ENCODE results near the gene SIRPA. TPM values are rescaled to one million over a fixed set of nuclear protein-coding genes. Genes with fewer than 3 reads are reported as not detected.

Gene SIRPA
- total and polyA plus RNA-seq, 2 of the 8 experiments (the other 6 are each of a cell fraction or from before 2014, with no cell fraction given): 3.9 to 4.3 TPM

GRCh38 chr20:1931830-1932229 lies 36.6 kb downstream of the SIRPA start:
- no peaks in the 10 kb centered on the region for H3K9me3 ChIP-seq (ENCODE audit: insufficient read depth in 2 of 2, low read depth in 1 of 2, low read length in 1 of 2)
- 87% methylated on average over 5 of the region's 5 CpGs; no CpG with 5 or more reads in 1 of the 2 experiments for WGBS, 2 experiments (ENCODE audit: extremely low coverage in 1 of 2, insufficient coverage in 1 of 2, insufficient read length in 1 of 2, insufficient replicate concordance in 2 of 2, low coverage in 1 of 2, low lambda C conversion rate in 2 of 2, missing lambda C conversion rate in 1 of 2)
- H3K18ac ChIP-seq (ENCODE audit: extremely low read depth, low read length): no peak overlapping the region
- no peaks in the 10 kb centered on the region for H4K20me1 ChIP-seq (replicated peaks in 1 of 2; ENCODE audit: control insufficient read depth in 1 of 2, insufficient read depth in 2 of 2, low read length in 2 of 2)
- no peak overlapping the region for H2BK15ac ChIP-seq (ENCODE audit: low read length)
- H3K79me1 ChIP-seq (ENCODE audit: low read depth, low read length): no peaks in the 10 kb centered on the region
- no peak overlapping the region for H2BK5ac ChIP-seq (ENCODE audit: low read depth, low read length)
- no peak overlapping the region for H3K4me2 ChIP-seq (ENCODE audit: insufficient read depth in 1 of 2, low read depth in 2 of 2, low read length in 2 of 2)
- no peak overlapping the region for H4K5ac ChIP-seq (ENCODE audit: insufficient read length, low read depth, low read length)
- no peaks in the 10 kb centered on the region for H3K23me2 ChIP-seq (ENCODE audit: low read depth, low read length)
- H2BK20ac ChIP-seq (ENCODE audit: low read length): no peak overlapping the region
- FAIRE-seq: no peak
- H3K23ac ChIP-seq (ENCODE audit: insufficient read length): no peak overlapping the region
- no peak overlapping the region for H3K4me3 ChIP-seq (ENCODE audit: extremely low read depth in 1 of 4, insufficient read depth in 2 of 4, low read depth in 3 of 4, low read length in 4 of 4)
- DNase-seq (ENCODE audit: low read depth in 1 of 2, low spot score in 2 of 2): no peak
- H2BK12ac ChIP-seq (ENCODE audit: low read depth, low read length): no peak overlapping the region
- ChIA-PET POLR2A (ENCODE audit: partially characterized antibody) (interaction anchor here (1.1 kb wide), 1 partner anchor 26 kb away, joined by 3 read pairs; no protein-coding TSS in a partner anchor), CTCF (ENCODE audit: partially characterized antibody) (interaction anchor here (0.7 to 1.4 kb wide), 4 partner anchors 15 to 76 kb away, joined by 3 to 5 read pairs (median 3); no protein-coding TSS in a partner anchor)
- H3K36me3 ChIP-seq (ENCODE audit: control insufficient read depth in 2 of 4, insufficient read depth in 4 of 4, low read length in 3 of 4): no peaks in the 10 kb centered on the region
- no peak overlapping the region for H3K56ac ChIP-seq (replicated peaks; ENCODE audit: insufficient read length, low read depth, low read length)
- no peaks in the 10 kb centered on the region for H3K27me3 ChIP-seq (replicated peaks in 1 of 4; ENCODE audit: control insufficient read depth in 3 of 4, extremely low read depth in 1 of 4, insufficient read depth in 3 of 4, low read length in 3 of 4)
- no peak overlapping the region for H3K27ac ChIP-seq (ENCODE audit: low read depth, low read length)
- no peak overlapping the region for H3K14ac ChIP-seq (ENCODE audit: insufficient read length)
- peaks cover 0 to 6% (median 2%) of the 10 kb centered on the region in 4 experiments; a peak in 5 of 7 replicates for H3K4me1 ChIP-seq (replicated peaks in 1 of 4; ENCODE audit: control insufficient read depth in 3 of 4, insufficient read depth in 4 of 4, low read length in 3 of 4)
- H2AK5ac ChIP-seq (ENCODE audit: low read depth, low read length): no peak overlapping the region
- H3K4ac ChIP-seq (replicated peaks; ENCODE audit: insufficient read length, low read depth, low read length): no peak overlapping the region
- H3K9ac ChIP-seq (replicated peaks in 1 of 4; ENCODE audit: extremely low read depth in 1 of 4, low read depth in 3 of 4, low read length in 3 of 4): no peak overlapping the region
- H2AFZ ChIP-seq (ENCODE audit: low read length): no peak overlapping the region
- H4K8ac ChIP-seq (ENCODE audit: extremely low read depth, insufficient read depth, low read length): no peak overlapping the region
- no peak overlapping the region for H4K91ac ChIP-seq (replicated peaks; ENCODE audit: insufficient read length, low read length)
- H2BK120ac ChIP-seq (replicated peaks; ENCODE audit: low read depth, low read length): no peak overlapping the region
- H3K79me2 ChIP-seq (ENCODE audit: control insufficient read depth in 1 of 2, insufficient read depth in 2 of 2, low read length in 2 of 2): no peaks in the 10 kb centered on the region
- TF ChIP-seq GABPA (IDR thresholded peaks at IDR 0.05; ENCODE audit: borderline replicate concordance, insufficient read depth, low read length) (no peak), SIN3A (conservative IDR thresholded peaks at IDR 0.05 in 1 of 2, IDR thresholded peaks at IDR 0.05 in 1 of 2; ENCODE audit: low read depth in 1 of 2, low read length in 2 of 2) (no peak), JUND (IDR thresholded peaks at IDR 0.05; ENCODE audit: low read length) (no peak), CHD2 (IDR thresholded peaks at IDR 0.05; ENCODE audit: low read length) (no peak), CHD1 (IDR thresholded peaks at IDR 0.05; ENCODE audit: low read depth, low read length) (no peak), E2F6 (IDR thresholded peaks at IDR 0.05) (no peak)
